Measurements from ENCODE around the gene ENKUR. TPM values are rescaled to one million over a fixed set of nuclear protein-coding genes. Genes with fewer than 3 reads are reported as not detected.

ENKUR gene
- total RNA-seq, 1 experiment from 2014 or later = 0.17 TPM

DNA sequence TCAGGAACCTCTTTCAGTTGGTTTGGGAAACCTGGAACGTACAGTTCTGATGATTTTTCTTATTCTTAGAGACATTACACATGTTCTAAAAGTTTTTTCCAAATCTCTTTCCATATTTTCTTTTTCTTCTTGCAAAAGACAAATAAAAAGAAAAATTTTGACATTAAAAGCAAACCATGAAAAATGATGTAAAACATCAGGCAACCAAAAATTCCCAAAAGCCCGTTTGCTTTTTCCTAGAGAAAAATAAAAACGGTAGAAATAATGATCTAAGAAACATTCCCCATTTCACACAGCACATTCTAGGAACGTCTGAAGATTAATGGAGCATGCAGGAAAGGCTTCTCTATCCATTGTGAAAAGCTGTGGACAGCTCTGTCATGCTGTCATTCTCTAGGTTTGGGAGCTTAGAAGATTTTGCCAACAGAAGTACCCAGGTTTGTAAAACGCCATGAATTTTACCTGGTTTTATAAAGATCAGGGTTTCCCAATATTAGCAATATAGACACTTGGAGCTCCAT, 52.4 kb downstream of the ENKUR start:
- Histone ChIP-seq H3K4me1 (ENCODE audit: insufficient read depth, low read length, poor library complexity, severe bottlenecking) (no peaks in the 10 kb centered on the region), H3K4me3 (ENCODE audit: low read depth, low read length, poor library complexity, severe bottlenecking) (no peak overlapping the region), H3K9me3 (ENCODE audit: low read depth, low read length, poor library complexity, severe bottlenecking) (no peaks in the 10 kb centered on the region), H3K27ac (ENCODE audit: low read depth, low read length, poor library complexity, severe bottlenecking) (no peak overlapping the region), H3K27me3 (replicated peaks; ENCODE audit: insufficient read depth, low read depth, low read length, poor library complexity) (no peaks in the 10 kb centered on the region), H3K36me3 (ENCODE audit: insufficient read depth, low read length, poor library complexity, severe bottlenecking) (no peaks in the 10 kb centered on the region)
- CTCF ChIA-PET = no interaction called here
- POLR2A ChIA-PET (ENCODE audit: low non-redundant PET) = no interaction called here
- TF ChIP-seq EZH2 (IDR thresholded peaks at IDR 0.05; ENCODE audit: borderline replicate concordance, low read depth, low read length, poor library complexity, severe bottlenecking) = no peak
- TF ChIP-seq, protein P1, sequence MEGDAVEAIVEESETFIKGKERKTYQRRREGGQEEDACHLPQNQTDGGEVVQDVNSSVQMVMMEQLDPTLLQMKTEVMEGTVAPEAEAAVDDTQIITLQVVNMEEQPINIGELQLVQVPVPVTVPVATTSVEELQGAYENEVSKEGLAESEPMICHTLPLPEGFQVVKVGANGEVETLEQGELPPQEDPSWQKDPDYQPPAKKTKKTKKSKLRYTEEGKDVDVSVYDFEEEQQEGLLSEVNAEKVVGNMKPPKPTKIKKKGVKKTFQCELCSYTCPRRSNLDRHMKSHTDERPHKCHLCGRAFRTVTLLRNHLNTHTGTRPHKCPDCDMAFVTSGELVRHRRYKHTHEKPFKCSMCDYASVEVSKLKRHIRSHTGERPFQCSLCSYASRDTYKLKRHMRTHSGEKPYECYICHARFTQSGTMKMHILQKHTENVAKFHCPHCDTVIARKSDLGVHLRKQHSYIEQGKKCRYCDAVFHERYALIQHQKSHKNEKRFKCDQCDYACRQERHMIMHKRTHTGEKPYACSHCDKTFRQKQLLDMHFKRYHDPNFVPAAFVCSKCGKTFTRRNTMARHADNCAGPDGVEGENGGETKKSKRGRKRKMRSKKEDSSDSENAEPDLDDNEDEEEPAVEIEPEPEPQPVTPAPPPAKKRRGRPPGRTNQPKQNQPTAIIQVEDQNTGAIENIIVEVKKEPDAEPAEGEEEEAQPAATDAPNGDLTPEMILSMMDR (conservative IDR thresholded peaks at IDR 0.05; ENCODE audit: low read depth, low read length) = no peak
- intact Hi-C loops (cut with micrococcal nuclease; ENCODE audit: unreplicated experiment) = no loop called here
- DNase-seq (ENCODE audit: low spot score) = no peak
- BruUV-seq (replicated peaks) = no TSS peak

DNA sequence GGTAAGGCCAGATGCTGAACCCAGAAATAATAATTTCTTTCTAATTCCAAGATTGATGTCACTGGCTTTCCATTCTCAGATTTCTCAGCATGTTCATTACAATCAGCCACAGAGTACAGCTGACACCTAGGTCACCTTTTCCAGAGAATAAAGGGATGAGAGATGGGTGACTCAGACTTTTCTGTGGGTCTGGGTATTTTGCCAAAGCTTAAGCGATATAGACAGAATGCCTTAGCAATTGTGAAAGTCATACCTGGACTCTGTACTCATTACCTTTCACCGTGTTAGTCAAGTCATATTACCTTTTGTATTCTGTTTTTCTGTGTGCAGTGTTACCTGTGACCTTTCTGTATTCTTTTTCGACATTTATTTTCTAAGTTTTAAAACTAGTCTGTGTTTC, 53.0 kb downstream of the ENKUR start:
- TF ChIP-seq EZH2 (IDR thresholded peaks at IDR 0.05; ENCODE audit: borderline replicate concordance, low read depth, low read length, poor library complexity, severe bottlenecking) = no peak
- TF ChIP-seq, protein P1 (conservative IDR thresholded peaks at IDR 0.05; ENCODE audit: low read depth, low read length) = no peak
- H3K27me3 ChIP-seq (replicated peaks; ENCODE audit: insufficient read depth, low read depth, low read length, poor library complexity) = no peaks in the 10 kb centered on the region
- no TSS peak for BruUV-seq (replicated peaks)
- no peaks in the 10 kb centered on the region for H3K4me1 ChIP-seq (ENCODE audit: insufficient read depth, low read length, poor library complexity, severe bottlenecking)
- POLR2A ChIA-PET (ENCODE audit: low non-redundant PET) = no interaction called here
- no peak overlapping the region for H3K27ac ChIP-seq (ENCODE audit: low read depth, low read length, poor library complexity, severe bottlenecking)
- no peaks in the 10 kb centered on the region for H3K36me3 ChIP-seq (ENCODE audit: insufficient read depth, low read length, poor library complexity, severe bottlenecking)
- CTCF ChIA-PET = no interaction called here
- no peak overlapping the region for H3K4me3 ChIP-seq (ENCODE audit: low read depth, low read length, poor library complexity, severe bottlenecking)
- intact Hi-C loops (cut with micrococcal nuclease; ENCODE audit: unreplicated experiment) = no loop called here
- no peaks in the 10 kb centered on the region for H3K9me3 ChIP-seq (ENCODE audit: low read depth, low read length, poor library complexity, severe bottlenecking)
- no peak for DNase-seq (ENCODE audit: low spot score)

DNA sequence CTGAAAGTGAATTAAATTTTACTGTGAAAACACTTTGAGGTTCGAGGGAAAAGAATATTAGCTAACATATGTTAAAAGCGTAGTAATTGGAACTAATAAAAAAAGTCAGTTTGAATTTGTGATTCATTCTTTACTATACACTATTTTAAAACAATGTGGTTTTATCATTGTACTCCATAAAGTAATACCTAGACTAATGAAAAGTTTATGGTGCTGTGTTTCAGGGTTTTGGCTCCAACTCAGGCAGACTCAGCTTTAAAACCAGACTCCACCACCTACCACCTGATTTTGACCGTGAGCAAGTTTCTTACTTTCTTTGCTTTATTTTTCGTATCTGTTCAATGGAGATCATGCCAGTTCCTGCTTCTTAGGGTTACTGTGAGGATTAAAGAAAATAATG, 54.4 kb downstream of the ENKUR start:
- Histone ChIP-seq H3K27me3 (replicated peaks; ENCODE audit: insufficient read depth, low read depth, low read length, poor library complexity) (no peaks in the 10 kb centered on the region), H3K4me3 (ENCODE audit: low read depth, low read length, poor library complexity, severe bottlenecking) (no peak overlapping the region), H3K4me1 (ENCODE audit: insufficient read depth, low read length, poor library complexity, severe bottlenecking) (no peaks in the 10 kb centered on the region), H3K27ac (ENCODE audit: low read depth, low read length, poor library complexity, severe bottlenecking) (no peak overlapping the region), H3K36me3 (ENCODE audit: insufficient read depth, low read length, poor library complexity, severe bottlenecking) (no peaks in the 10 kb centered on the region), H3K9me3 (ENCODE audit: low read depth, low read length, poor library complexity, severe bottlenecking) (no peaks in the 10 kb centered on the region)
- no TSS peak for BruUV-seq (replicated peaks)
- intact Hi-C loops (cut with micrococcal nuclease; ENCODE audit: unreplicated experiment) = no loop called here
- CTCF ChIA-PET = no interaction called here
- no peak for DNase-seq (ENCODE audit: low spot score)
- TF ChIP-seq EZH2 (IDR thresholded peaks at IDR 0.05; ENCODE audit: borderline replicate concordance, low read depth, low read length, poor library complexity, severe bottlenecking) = no peak
- TF ChIP-seq, protein P1 (conservative IDR thresholded peaks at IDR 0.05; ENCODE audit: low read depth, low read length) = no peak
- POLR2A ChIA-PET (ENCODE audit: low non-redundant PET) = interaction anchor here (0.7 kb wide), 1 partner anchor 1100 kb away, joined by 3 read pairs; no protein-coding TSS in a partner anchor

Measured in A673 (cell line).